Naive thymus-derived CD8-positive, alpha-beta T cell (primary cell): ENCODE data around the gene CFAP58. TPM values are rescaled to one million over a fixed set of nuclear protein-coding genes. Genes with fewer than 3 reads are reported as not detected.

Experiments used
- ATAC-seq, 2 donors: fragments of 150-1000 bp; cut with Tn5 transposase in 1 of 2; sonication (Bioruptor Pico), chemical (Tn5 transposase) in 1 of 2; 1 replicate in 1 of 2; 2 replicates in 1 of 2; pipeline ENCODE4 v1.10.0; 2021; ENCODE audit warnings: mild to moderate bottlenecking in 2 of 2, moderate library complexity in 2 of 2
- POLR2A ChIA-PET: fragments of 350-600 bp; sonication (Branson Sonifier 250); formaldehyde crosslinking; loops from one replicate; lab custom pipeline; 2021; ENCODE audit warnings: antibody characterized with exemption; lab: Charles Lee
- DNase-seq, 10 donors: peaks; one replicate each; pipeline versions ENCODE4 v3.0.0 to v3.0.0-alpha.2; 2020 to 2022
- H3K27ac Mint-ChIP-seq, 10 donors: one replicate each; pipeline ENCODE4 v1.8.0; 2020 to 2022; ENCODE audit warnings: mild to moderate bottlenecking in 10 of 10, mixed read lengths in 10 of 10, moderate library complexity in 4 of 10, inconsistent platforms in 1 of 10
- H3K27me3 Mint-ChIP-seq, 5 donors: one replicate each; pipeline ENCODE4 v1.8.0; 2021 to 2022; ENCODE audit warnings: mixed read lengths in 5 of 5
- H3K36me3 Mint-ChIP-seq, 3 donors: one replicate each; pipeline ENCODE4 v1.8.0; 2020 to 2022; ENCODE audit warnings: mixed read lengths in 3 of 3, mild to moderate bottlenecking in 2 of 3, inconsistent platforms in 1 of 3
- H3K4me1 Mint-ChIP-seq, 4 donors: one replicate each; pipeline ENCODE4 v1.8.0; 2021 to 2022; ENCODE audit warnings: mixed read lengths in 4 of 4
- H3K4me3 Mint-ChIP-seq, 10 donors: one replicate each; pipeline ENCODE4 v1.8.0; 2020 to 2022; ENCODE audit warnings: mild to moderate bottlenecking in 10 of 10, mixed read lengths in 10 of 10, moderate library complexity in 6 of 10, inconsistent platforms in 1 of 10
- H3K9me3 Mint-ChIP-seq, 9 donors: one replicate each; pipeline ENCODE4 v1.8.0; 2020 to 2022; ENCODE audit warnings: mixed read lengths in 9 of 9, mild to moderate bottlenecking in 3 of 9, inconsistent platforms in 1 of 9, moderate library complexity in 1 of 9
- polyA plus RNA-seq, 3 donors: library from polyadenylated mRNA; unstranded; fragments of 300-500 nt; fragmentation: Illumina TruSeq; gene quantifications; one replicate each; pipeline ENCODE4 v1.2.3, GENCODE V29; 2021
- total RNA-seq, 8 experiments: library from RNA in 2 of 8; stranded (reverse) in 2 of 8; gene quantifications; one replicate each; pipeline ENCODE4 v1.2.3 and lab custom pipeline; 2021 to 2026

The CFAP58 gene
- total and polyA plus RNA-seq, 5 experiments from 2014 or later, result not detected

DNA sequence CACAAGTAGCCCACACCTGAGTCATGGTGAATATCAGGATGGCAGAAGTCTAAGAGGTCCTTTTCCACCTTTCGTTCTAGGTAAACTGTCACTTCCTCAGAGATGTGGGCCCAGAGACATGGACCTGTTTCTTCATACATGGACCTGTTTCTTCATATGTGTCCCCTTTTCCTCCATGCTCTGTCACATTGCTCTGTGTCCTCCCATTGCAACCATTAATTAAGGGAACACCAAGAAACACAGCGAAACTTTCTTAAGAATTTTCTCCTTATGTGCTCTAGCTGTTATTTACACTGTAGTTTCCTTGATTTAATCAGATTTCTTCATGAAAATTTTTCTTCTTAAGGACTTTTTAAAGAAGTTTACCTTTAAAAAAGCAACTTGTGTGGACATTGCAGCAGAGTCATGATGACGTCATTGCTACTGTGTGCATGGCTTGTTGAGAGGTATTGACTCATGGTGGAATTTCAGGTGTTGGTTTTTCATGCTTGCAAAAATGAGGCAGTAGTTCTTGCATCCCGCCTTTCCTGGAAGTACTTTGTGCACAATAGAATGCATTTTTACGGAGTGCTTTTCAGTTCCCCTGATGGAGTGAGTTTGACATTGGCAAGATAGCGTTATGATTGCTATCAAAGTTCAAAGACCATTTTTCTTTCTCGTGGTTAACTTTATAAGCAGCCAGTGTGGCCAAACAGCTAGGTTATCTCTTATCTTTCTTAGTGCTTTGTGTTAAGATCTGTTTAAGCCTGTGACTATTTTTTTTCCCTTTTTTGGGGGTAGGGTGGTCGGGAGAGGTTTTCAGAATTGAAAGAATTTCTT is 37.7 kb downstream of the CFAP58 start:
- peaks cover 9 to 16% (median 14%) of the 10 kb centered on the region in 4 donors for H3K4me1 Mint-ChIP-seq
- H3K4me3 Mint-ChIP-seq, result no peak overlapping the region
- POLR2A ChIA-PET, result no interaction called here
- no peaks in the 10 kb centered on the region for H3K9me3 Mint-ChIP-seq
- DNase-seq (no peak), ATAC-seq (no peak)
- peaks cover 0 to 14% (median 11%) of the 10 kb centered on the region in 5 donors for H3K27me3 Mint-ChIP-seq
- H3K27ac Mint-ChIP-seq, result no peak overlapping the region
- no peaks in the 10 kb centered on the region for H3K36me3 Mint-ChIP-seq

DNA sequence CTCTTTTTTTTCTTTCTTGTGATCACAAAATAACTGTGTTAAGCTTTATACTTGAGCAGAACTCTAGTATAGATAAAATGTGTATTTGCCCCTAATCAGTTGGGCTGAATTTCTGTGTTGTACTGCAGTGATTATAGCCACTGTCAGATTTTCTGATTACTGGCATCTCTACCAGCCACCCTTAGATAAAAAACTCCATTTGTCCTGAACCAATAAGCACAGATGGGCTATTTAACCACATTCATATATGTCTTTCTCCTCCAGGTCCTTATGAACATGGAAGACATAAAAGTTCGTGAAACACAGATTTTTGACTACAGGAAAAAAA is 38.3 kb downstream of the CFAP58 start:
- H3K4me1 Mint-ChIP-seq, result peaks cover 9 to 16% (median 14%) of the 10 kb centered on the region in 4 donors
- POLR2A ChIA-PET, result no interaction called here
- ATAC-seq, result no peak
- H3K27ac Mint-ChIP-seq, result no peak overlapping the region
- H3K36me3 Mint-ChIP-seq, result no peaks in the 10 kb centered on the region
- H3K27me3 Mint-ChIP-seq, result peaks cover 0 to 14% (median 10%) of the 10 kb centered on the region in 5 donors
- no peaks in the 10 kb centered on the region for H3K9me3 Mint-ChIP-seq
- no peak overlapping the region for H3K4me3 Mint-ChIP-seq
- no peak for DNase-seq

GRCh38 chr10:104393387-104393786 is 39.8 kb downstream of the CFAP58 start:
- ATAC-seq (no peak), DNase-seq (no peak)
- Mint-ChIP-seq H3K27ac (no peak overlapping the region), H3K27me3 (peaks cover 9 to 19% (median 16%) of the 10 kb centered on the region in 5 donors), H3K36me3 (no peaks in the 10 kb centered on the region), H3K9me3 (no peaks in the 10 kb centered on the region), H3K4me1 (peaks cover 0 to 6% (median 5%) of the 10 kb centered on the region in 4 donors), H3K4me3 (no peak overlapping the region)
- POLR2A ChIA-PET, result no interaction called here

DNA sequence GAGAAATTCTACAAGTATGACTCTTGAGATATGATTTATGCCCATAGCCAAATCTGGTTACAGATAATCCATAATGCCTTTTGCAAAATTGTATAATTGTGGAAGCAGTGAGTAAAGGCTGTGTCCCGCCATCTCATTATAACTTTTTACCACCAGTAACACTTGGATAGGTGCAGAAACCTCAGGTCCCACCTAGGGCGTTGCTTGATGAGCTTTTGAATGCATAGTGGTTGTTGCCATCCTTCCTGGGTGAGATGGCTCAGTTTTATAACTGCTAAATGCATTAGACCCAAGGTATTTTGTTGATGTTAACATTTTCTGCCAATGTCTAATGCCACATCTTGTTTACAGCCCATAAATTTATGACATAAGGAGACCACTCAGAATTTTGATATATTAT is 42.9 kb downstream of the CFAP58 start:
- ATAC-seq (no peak), DNase-seq (no peak)
- H3K36me3 Mint-ChIP-seq, result no peaks in the 10 kb centered on the region
- H3K4me1 Mint-ChIP-seq, result peaks cover 0 to 4% (median 3%) of the 10 kb centered on the region in 4 donors
- no peaks in the 10 kb centered on the region for H3K9me3 Mint-ChIP-seq
- H3K27ac Mint-ChIP-seq, result no peak overlapping the region
- POLR2A ChIA-PET, result no interaction called here
- H3K27me3 Mint-ChIP-seq, result peaks cover 22 to 26% (median 24%) of the 10 kb centered on the region in 5 donors
- H3K4me3 Mint-ChIP-seq, result no peak overlapping the region

- ATAC-seq (no peak), DNase-seq (no peak)
- peaks cover 0 to 7% (median 4%) of the 10 kb centered on the region in 4 donors for H3K4me1 Mint-ChIP-seq
- no peak overlapping the region for H3K27ac Mint-ChIP-seq
- POLR2A ChIA-PET, result no interaction called here
- H3K4me3 Mint-ChIP-seq, result no peak overlapping the region
- H3K36me3 Mint-ChIP-seq, result no peaks in the 10 kb centered on the region
- peaks cover 11 to 39% (median 19%) of the 10 kb centered on the region in 5 donors for H3K27me3 Mint-ChIP-seq
- no peaks in the 10 kb centered on the region for H3K9me3 Mint-ChIP-seq
These were observed 50.0 kb downstream of the CFAP58 start for GRCh38 chr10:104403636-104404035.

DNA sequence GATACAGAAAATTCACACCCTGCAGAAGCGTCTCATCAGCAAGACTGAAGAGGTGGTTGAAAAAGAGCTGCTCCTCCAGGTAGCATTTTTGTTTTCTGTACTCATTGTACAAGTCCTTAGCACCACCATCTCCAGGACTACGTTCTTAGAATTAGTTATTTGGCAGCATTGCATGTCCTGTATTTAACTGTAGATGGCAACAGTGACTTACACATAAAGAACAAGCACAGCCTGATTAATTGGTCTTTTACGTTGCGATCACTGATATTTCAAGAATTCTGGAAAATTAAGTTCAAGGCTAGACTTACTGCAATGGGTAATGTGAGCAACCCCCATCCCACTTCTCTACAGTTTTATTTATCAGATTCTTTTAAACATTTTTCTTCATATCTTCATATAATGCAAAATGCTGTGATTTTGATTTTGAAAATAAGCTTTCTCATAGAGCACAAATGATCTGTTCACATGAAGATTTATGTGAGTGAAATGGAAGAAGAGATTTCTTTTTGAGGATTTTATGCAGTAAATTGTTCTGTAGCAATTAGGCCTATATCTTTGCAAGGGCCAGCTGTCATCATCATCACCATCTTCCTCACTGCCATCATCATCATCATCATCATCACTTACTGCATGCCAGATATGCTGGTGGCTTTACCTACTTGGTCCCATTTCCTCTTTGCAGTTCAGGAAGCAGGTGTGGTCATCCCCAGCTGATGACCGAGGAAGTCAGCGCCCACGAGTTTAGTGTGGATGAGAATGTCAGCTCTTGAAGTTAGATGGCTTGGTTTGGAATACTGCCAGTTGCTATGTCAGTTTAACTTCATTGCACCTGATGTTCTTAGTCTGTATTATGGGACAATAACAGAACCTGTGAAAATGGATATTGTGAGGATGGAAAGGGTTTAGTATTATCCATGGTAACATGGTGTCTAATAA is 53.4 kb downstream of the CFAP58 start:
- no peak overlapping the region for H3K27ac Mint-ChIP-seq
- peak in 2 of 10 donors; percentile 2 to 4 for DNase-seq
- no peaks in the 10 kb centered on the region for H3K36me3 Mint-ChIP-seq

DNA sequence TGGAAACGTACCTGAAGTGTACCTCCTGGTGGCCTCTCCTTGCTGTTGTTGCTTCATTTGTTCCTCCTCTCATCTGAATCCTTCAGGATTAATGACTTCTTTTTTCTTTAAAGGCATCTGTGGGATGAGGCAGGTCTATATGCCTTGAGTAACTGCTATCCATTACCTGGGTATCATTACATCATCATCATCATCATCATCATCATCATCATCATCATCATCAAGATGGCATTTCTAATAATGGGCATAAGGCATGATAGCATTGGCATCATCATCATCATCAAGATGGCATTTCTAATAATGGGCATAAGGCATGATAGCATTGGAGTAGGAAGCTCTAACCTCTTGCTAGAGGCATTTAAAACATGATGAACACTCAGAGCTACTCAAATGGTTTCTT is 59.9 kb downstream of the CFAP58 start:
- ATAC-seq (no peak), DNase-seq (no peak)
- Mint-ChIP-seq H3K27ac (no peak overlapping the region), H3K9me3 (no peaks in the 10 kb centered on the region), H3K36me3 (no peaks in the 10 kb centered on the region), H3K4me1 (peaks cover 0 to 2% (median 0%) of the 10 kb centered on the region in 4 donors), H3K4me3 (no peak overlapping the region), H3K27me3 (peaks cover 4 to 31% (median 12%) of the 10 kb centered on the region in 5 donors)
- POLR2A ChIA-PET, result no interaction called here

More for the DNA sequence above, 53.4 kb downstream of the CFAP58 start:
- Mint-ChIP-seq H3K27me3 (peaks cover 6 to 32% (median 11%) of the 10 kb centered on the region in 5 donors), H3K4me1 (peaks cover 0 to 7% (median 4%) of the 10 kb centered on the region in 4 donors), H3K4me3 (no peak overlapping the region), H3K9me3 (no peaks in the 10 kb centered on the region)
- no peak for ATAC-seq
- POLR2A ChIA-PET, result no interaction called here

- Mint-ChIP-seq H3K27ac (no peak overlapping the region), H3K9me3 (no peaks in the 10 kb centered on the region), H3K4me1 (peaks cover 0 to 2% (median 0%) of the 10 kb centered on the region in 4 donors), H3K36me3 (no peaks in the 10 kb centered on the region), H3K27me3 (peaks cover under 1 to 31% (median 8%) of the 10 kb centered on the region in 5 donors), H3K4me3 (no peak overlapping the region)
- ATAC-seq, result no peak
- no peak for DNase-seq
- POLR2A ChIA-PET, result no interaction called here
These were observed 62.0 kb downstream of the CFAP58 start for GRCh38 chr10:104415526-104416165.

GRCh38 chr10:104416851-104417250 is 63.2 kb downstream of the CFAP58 start:
- Mint-ChIP-seq H3K4me3 (no peak overlapping the region), H3K4me1 (peaks cover 0 to 2% (median 0%) of the 10 kb centered on the region in 4 donors)

GRCh38 chr10:104417637-104418292 is 64.1 kb downstream of the CFAP58 start:
- Mint-ChIP-seq H3K27me3 (peaks cover 0 to 30% (median 5%) of the 10 kb centered on the region in 5 donors), H3K4me1 (peaks cover 0 to 2% (median 0%) of the 10 kb centered on the region in 4 donors), H3K4me3 (no peak overlapping the region), H3K9me3 (no peaks in the 10 kb centered on the region), H3K27ac (no peak overlapping the region), H3K36me3 (no peaks in the 10 kb centered on the region)
- POLR2A ChIA-PET, result no interaction called here
- DNase-seq (no peak), ATAC-seq (no peak)

More at GRCh38 chr10:104416851-104417250, 63.2 kb downstream of the CFAP58 start:
- ATAC-seq, result no peak
- H3K9me3 Mint-ChIP-seq, result no peaks in the 10 kb centered on the region
- no peaks in the 10 kb centered on the region for H3K36me3 Mint-ChIP-seq
- no peak overlapping the region for H3K27ac Mint-ChIP-seq
- DNase-seq, result no peak
- peaks cover 0 to 31% (median 5%) of the 10 kb centered on the region in 5 donors for H3K27me3 Mint-ChIP-seq
- POLR2A ChIA-PET, result no interaction called here

DNA sequence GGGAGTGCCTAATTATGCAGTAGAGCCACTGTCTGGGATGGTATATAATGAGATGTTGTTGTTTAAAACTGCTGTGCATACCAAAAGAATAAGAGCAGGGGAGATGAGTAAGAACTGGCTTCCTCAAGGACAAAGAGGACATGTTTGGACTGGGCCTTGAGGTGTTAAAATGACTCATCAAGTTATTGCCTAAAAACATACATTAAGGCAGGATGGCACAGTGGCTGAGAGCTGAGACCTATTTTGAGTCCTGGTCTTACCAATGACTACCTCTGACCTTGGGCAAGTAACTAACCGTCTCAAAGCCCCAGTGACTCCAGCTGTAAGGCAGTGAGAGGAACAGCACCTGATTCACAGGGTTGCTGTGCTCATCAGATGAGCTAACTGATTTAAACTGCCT is 71.1 kb downstream of the CFAP58 start:
- Mint-ChIP-seq H3K36me3 (no peaks in the 10 kb centered on the region), H3K4me3 (no peak overlapping the region)
- ATAC-seq, result no peak

DNA sequence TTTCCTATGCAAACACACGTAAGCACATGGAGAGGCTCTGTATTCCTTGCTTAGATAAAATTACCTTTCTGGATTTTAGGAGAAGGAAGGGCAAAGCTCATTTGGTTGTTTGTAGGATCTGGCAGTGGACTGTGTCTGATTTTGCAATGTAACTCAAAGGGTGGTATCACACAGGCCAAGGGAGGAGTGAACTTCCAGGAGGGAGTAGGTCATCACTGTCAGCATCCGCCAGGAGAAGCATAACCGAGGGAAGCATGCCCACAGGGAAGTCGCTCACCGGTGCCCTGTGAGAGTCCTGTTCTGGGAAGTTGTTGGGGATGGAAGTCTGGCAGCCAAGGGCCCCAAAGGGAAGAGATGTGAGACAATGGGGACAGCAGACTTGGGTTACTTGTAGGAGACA is 74.4 kb downstream of the CFAP58 start:
- H3K36me3 Mint-ChIP-seq, result no peaks in the 10 kb centered on the region
- no peak overlapping the region for H3K4me3 Mint-ChIP-seq
- DNase-seq, result no peak
- peaks cover 0 to 8% (median 3%) of the 10 kb centered on the region in 5 donors for H3K27me3 Mint-ChIP-seq
- no peak overlapping the region for H3K27ac Mint-ChIP-seq
- H3K4me1 Mint-ChIP-seq, result no peaks in the 10 kb centered on the region
- H3K9me3 Mint-ChIP-seq, result peaks cover 0 to 2% (median 0%) of the 10 kb centered on the region in 9 donors
- POLR2A ChIA-PET, result no interaction called here
- no peak for ATAC-seq

More for the DNA sequence above, 71.1 kb downstream of the CFAP58 start:
- no peaks in the 10 kb centered on the region for H3K9me3 Mint-ChIP-seq
- H3K4me1 Mint-ChIP-seq, result no peaks in the 10 kb centered on the region
- no peak for DNase-seq
- H3K27ac Mint-ChIP-seq, result no peak overlapping the region
- H3K27me3 Mint-ChIP-seq, result peaks cover 0 to 4% (median 0%) of the 10 kb centered on the region in 5 donors
- POLR2A ChIA-PET, result no interaction called here
